Nephron (organoid): ENCODE data around the gene TMCO6.
"Not testable (repeated sequence)": the region's sequence is repeated elsewhere in the genome, so short reads cannot be mapped to it uniquely, and the experiment has no call there.

ENCODE experiments used
- H3K27ac Mint-ChIP-seq, 3 experiments: 2 replicates each; pipeline ENCODE4 v1.8.0; 2020; ENCODE audit warnings: mixed read lengths in 3 of 3, mild to moderate bottlenecking in 2 of 3, moderate library complexity in 1 of 3
- H3K27me3 Mint-ChIP-seq: 2 replicates; pipeline ENCODE4 v1.8.0; 2021; ENCODE audit warnings: low read depth, mild to moderate bottlenecking, moderate library complexity, mixed read lengths
- H3K36me3 Mint-ChIP-seq: 2 replicates; pipeline ENCODE4 v1.8.0; 2020; ENCODE audit warnings: low read depth, mixed read lengths
- H3K4me1 Mint-ChIP-seq: 2 replicates; pipeline ENCODE4 v1.8.0; 2020; ENCODE audit warnings: mixed read lengths
- H3K4me3 Mint-ChIP-seq, 3 experiments: 2 replicates each; pipeline ENCODE4 v1.8.0; 2020; ENCODE audit warnings: mild to moderate bottlenecking in 3 of 3, mixed read lengths in 3 of 3, moderate library complexity in 2 of 3
- H3K9me3 Mint-ChIP-seq: 2 replicates; pipeline ENCODE4 v1.8.0; 2020; ENCODE audit warnings: mixed read lengths
- TF ChIP-seq, protein P1 (sequence below), 3 experiments: fragments of 200-600 bp; sonication (generic); IDR thresholded peaks; one replicate each; pipeline ENCODE4 v1.5.0; 2021; ENCODE audit warnings: antibody characterized with exemption in 3 of 3; ENCODE audit not compliant: unreplicated experiment in 3 of 3

TMCO6 gene

DNA sequence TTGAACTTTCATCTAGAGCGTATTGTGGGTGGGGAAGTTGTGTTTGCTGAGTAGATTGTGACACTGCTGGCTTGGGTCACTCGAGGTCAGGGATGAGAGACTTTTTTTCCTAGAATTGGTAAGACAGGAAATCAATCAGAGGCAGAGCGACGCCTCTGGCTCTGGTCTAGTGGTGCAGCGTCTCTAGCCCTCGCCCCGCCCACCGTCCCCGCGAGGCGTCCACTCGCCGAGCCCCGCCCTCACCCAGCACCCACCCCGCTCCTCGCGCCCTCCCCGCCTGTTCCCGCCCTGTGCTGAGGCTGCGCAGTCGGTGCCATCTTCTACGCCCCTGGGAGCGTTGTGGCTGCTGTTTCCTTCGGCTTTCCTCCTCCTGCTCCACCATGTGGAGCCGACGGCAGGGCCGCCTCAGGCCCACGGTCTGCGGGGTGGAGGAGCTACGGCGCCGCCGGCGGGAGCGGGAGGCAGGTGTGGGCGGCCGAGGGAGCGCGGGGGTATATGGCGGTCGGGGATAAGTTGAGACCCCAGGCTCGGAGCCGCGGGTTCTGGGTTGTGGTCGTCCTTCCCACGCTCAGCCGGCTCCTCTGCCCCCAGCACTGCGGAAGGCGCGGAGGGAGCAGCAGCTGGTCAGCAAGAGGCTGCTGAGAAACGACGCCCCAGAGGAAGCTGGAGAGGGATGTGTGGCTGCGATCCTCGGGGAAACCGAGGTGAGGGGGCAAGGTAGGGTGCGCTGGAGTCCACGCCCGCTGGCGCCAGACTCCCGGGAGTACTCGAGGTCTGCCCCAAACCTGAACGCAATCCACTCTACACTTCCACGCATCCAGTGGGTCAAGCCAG, at the start of gene TMCO6:
TSS of gene TMCO6 (plus strand) at position 304 of the 834 bp plus-strand sequence. CDS start at position 381, 77 bp downstream.
- H3K36me3 Mint-ChIP-seq = peaks cover 21% of the 10 kb centered on the region
- peak within 1 kb of the TSS; percentile 87 to 92 (median 92) for H3K4me3 Mint-ChIP-seq
- TF ChIP-seq, protein P1, sequence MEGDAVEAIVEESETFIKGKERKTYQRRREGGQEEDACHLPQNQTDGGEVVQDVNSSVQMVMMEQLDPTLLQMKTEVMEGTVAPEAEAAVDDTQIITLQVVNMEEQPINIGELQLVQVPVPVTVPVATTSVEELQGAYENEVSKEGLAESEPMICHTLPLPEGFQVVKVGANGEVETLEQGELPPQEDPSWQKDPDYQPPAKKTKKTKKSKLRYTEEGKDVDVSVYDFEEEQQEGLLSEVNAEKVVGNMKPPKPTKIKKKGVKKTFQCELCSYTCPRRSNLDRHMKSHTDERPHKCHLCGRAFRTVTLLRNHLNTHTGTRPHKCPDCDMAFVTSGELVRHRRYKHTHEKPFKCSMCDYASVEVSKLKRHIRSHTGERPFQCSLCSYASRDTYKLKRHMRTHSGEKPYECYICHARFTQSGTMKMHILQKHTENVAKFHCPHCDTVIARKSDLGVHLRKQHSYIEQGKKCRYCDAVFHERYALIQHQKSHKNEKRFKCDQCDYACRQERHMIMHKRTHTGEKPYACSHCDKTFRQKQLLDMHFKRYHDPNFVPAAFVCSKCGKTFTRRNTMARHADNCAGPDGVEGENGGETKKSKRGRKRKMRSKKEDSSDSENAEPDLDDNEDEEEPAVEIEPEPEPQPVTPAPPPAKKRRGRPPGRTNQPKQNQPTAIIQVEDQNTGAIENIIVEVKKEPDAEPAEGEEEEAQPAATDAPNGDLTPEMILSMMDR (IDR thresholded peaks at IDR 0.05; ENCODE audit: unreplicated experiment in 3 of 3) = peak; percentile 69 to 78 (median 76)
- H3K27ac Mint-ChIP-seq = peak within 1 kb of the TSS; percentile 75 to 93 (median 90)
- H3K9me3 Mint-ChIP-seq = no peaks in the 10 kb centered on the region
- H3K4me1 Mint-ChIP-seq = peaks cover 20% of the 10 kb centered on the region
- H3K27me3 Mint-ChIP-seq = peaks cover 3% of the 10 kb centered on the region

DNA sequence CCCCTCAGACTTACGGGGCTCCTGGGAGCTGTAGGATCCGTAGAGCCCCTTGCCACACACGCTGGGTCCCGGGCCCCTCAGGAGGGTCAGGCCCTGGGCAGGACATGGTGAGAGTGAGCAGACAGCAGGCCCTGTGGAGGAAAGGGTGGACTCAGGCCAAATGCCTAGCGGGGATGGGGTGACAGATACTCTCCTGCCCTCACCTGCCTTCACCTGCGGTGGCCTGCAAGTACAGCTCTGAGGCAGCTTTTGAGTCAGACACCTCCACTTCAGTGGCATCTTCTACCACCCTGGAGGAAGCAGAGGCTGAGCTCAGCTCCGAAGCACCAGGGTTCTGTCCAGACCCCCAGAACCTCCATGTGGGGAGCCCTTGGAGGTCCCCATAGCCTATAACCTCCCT, 48.4 kb upstream of the TMCO6 start:
- Mint-ChIP-seq H3K4me3 (no peak overlapping the region), H3K27me3 (peaks cover 15% of the 10 kb centered on the region), H3K27ac (no peak overlapping the region), H3K4me1 (no peaks in the 10 kb centered on the region), H3K9me3 (no peaks in the 10 kb centered on the region), H3K36me3 (no peaks in the 10 kb centered on the region)
- TF ChIP-seq, protein P1 (IDR thresholded peaks at IDR 0.05; ENCODE audit: unreplicated experiment in 3 of 3) = no peak

DNA sequence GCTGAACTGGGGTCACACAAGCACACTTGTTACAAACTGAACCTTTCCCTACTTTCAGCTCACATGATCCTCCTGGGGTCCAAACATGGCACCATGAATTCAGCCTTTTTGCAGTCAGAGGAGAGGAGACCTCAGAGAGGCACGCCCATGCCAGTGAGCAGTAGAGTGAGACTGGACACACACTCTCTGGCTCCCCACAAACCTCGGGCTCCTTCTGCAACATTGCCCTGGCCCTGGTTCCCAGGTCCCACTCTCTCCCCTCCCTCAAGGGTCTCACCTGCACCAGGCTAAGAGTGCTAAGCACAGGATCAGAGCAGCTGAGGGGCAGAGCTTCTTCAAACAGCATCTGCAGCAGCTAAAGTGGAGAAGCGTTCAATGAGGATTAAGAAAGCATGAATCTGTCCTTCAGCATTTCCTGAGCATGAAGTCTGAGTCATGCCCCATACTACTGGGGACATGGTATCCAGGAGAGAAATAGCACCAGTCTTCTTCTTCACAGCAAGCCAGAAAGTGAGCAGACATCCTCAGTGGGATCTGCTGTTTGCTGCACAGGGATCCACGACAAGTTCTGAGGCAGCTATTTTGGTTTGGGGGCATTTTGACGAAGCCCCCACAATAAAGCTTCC, 47.4 kb upstream of the TMCO6 start:
- no peaks in the 10 kb centered on the region for H3K9me3 Mint-ChIP-seq
- H3K27me3 Mint-ChIP-seq = peaks cover 15% of the 10 kb centered on the region
- H3K4me3 Mint-ChIP-seq = no peak overlapping the region
- no peak overlapping the region for H3K27ac Mint-ChIP-seq
- no peaks in the 10 kb centered on the region for H3K36me3 Mint-ChIP-seq
- no peaks in the 10 kb centered on the region for H3K4me1 Mint-ChIP-seq
- TF ChIP-seq, protein P1 (IDR thresholded peaks at IDR 0.05; ENCODE audit: unreplicated experiment in 3 of 3) = no peak

DNA sequence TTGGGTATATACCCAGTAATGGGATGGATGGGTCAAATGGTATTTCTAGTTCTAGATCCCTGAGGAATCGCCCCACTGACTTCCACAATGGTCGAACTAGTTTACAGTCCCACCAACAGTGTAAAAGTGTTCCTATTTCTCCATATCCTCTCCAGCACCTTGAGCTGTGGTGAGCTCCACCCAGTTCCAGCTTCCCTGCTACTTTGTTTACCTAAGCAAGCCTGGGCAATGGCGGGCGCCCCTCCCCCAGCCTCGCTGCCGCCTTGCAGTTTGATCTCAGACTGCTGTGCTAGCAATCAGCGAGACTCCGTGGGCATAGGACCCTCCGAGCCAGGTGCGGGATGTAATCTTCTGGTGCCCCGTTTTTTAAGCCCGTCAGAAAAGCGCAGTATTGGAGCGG, 46.2 kb upstream of the TMCO6 start:
- not testable (repeated sequence) for H3K36me3 Mint-ChIP-seq, H3K4me1 Mint-ChIP-seq

DNA sequence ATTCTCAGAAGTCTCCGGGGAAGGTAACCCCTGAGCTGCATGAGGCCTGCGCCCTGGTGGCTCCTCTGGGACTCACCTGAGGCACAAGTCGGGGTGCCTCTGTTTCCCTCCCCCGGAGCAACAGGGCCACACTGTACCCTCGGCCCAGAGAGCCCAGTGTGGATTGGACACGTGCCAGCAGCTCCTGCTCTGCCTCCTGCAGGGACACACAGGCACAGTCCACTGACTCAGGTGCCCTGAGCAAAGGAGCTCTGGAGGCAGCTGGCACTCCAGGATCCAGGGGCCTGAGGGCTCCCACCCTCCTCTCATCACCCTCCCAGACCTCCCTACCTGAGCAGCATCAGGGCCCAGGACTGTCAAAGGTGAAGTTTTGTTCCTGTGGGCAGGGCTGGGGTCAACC, 45.1 kb upstream of the TMCO6 start:
- H3K27ac Mint-ChIP-seq = no peak overlapping the region
- no peak overlapping the region for H3K4me3 Mint-ChIP-seq
- no peaks in the 10 kb centered on the region for H3K36me3 Mint-ChIP-seq
- no peaks in the 10 kb centered on the region for H3K9me3 Mint-ChIP-seq
- H3K4me1 Mint-ChIP-seq = no peaks in the 10 kb centered on the region
- TF ChIP-seq, protein P1 (IDR thresholded peaks at IDR 0.05; ENCODE audit: unreplicated experiment in 3 of 3) = no peak
- peaks cover 23% of the 10 kb centered on the region for H3K27me3 Mint-ChIP-seq

More for the DNA sequence above, 46.2 kb upstream of the TMCO6 start:
- H3K27ac Mint-ChIP-seq, H3K9me3 Mint-ChIP-seq: not testable (repeated sequence)
- Mint-ChIP-seq H3K4me3 (peak overlapping the region; percentile 8 to 41 (median 36)), H3K27me3 (peaks cover 15% of the 10 kb centered on the region)

DNA sequence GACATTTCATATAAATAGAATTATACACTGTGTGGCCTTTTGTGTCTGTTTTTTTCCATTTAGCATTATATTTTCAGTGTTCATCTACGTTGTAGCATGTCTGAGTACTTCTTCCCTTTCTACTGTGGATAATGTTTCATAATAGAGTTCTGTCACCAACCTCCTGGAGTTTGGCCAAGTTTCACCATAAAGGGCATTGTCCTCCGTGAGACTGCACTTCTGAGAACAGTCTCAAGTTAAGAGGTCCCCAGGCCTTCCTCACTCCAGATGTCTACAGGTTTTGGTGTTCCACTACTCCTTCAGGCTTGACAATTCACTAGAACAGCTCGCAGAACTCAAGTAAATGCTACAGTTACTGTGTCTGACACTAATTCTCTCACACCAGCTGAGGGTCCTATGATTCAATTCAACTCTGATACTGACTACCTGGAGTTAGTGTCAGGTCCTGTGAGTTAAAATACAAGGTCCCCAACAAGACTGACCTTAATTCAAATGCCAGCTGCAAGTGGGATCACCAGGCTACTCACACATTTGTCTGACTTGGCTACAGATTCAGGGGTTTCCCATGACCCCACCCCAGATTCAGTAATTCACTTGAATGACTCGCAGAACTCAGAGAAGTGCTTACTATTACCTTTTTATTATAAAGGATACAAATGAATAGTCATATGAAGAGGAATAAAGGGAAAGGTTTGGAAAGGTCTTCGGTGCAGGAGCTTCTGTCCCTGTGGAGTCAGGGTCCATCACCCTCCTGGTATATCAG, 43.5 kb upstream of the TMCO6 start:
- TF ChIP-seq, protein P1 (IDR thresholded peaks at IDR 0.05; ENCODE audit: unreplicated experiment in 3 of 3) = no peak
- H3K27ac Mint-ChIP-seq = no peak overlapping the region

More for the DNA sequence above, 43.5 kb upstream of the TMCO6 start:
- H3K36me3 Mint-ChIP-seq = no peaks in the 10 kb centered on the region
- no peaks in the 10 kb centered on the region for H3K4me1 Mint-ChIP-seq
- no peak overlapping the region for H3K4me3 Mint-ChIP-seq
- peaks cover 23% of the 10 kb centered on the region for H3K27me3 Mint-ChIP-seq
- H3K9me3 Mint-ChIP-seq = no peaks in the 10 kb centered on the region
